ENCODE results near the gene ANXA6.

ANXA6 gene

GRCh38 chr5:151062405-151063141, 95.0 kb downstream of the ANXA6 start:
- TF ChIP-seq, protein P1, sequence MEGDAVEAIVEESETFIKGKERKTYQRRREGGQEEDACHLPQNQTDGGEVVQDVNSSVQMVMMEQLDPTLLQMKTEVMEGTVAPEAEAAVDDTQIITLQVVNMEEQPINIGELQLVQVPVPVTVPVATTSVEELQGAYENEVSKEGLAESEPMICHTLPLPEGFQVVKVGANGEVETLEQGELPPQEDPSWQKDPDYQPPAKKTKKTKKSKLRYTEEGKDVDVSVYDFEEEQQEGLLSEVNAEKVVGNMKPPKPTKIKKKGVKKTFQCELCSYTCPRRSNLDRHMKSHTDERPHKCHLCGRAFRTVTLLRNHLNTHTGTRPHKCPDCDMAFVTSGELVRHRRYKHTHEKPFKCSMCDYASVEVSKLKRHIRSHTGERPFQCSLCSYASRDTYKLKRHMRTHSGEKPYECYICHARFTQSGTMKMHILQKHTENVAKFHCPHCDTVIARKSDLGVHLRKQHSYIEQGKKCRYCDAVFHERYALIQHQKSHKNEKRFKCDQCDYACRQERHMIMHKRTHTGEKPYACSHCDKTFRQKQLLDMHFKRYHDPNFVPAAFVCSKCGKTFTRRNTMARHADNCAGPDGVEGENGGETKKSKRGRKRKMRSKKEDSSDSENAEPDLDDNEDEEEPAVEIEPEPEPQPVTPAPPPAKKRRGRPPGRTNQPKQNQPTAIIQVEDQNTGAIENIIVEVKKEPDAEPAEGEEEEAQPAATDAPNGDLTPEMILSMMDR (IDR thresholded peaks at IDR 0.05; ENCODE audit: insufficient read depth, low read depth, low read length, missing control alignments): no peak
- no peak for DNase-seq (ENCODE audit: low read depth)
- H3K4me3 ChIP-seq (ENCODE audit: low read depth, low read length): no peak overlapping the region

GRCh38 chr5:151060742-151061141, 96.8 kb downstream of the ANXA6 start:
- no peak for DNase-seq (ENCODE audit: low read depth)
- H3K4me3 ChIP-seq (ENCODE audit: low read depth, low read length): no peak overlapping the region
- TF ChIP-seq, protein P1 (IDR thresholded peaks at IDR 0.05; ENCODE audit: insufficient read depth, low read depth, low read length, missing control alignments): no peak

GRCh38 chr5:151058891-151059489, 98.6 kb downstream of the ANXA6 start:
- DNase-seq (ENCODE audit: low read depth): no peak
- peak overlapping the region; percentile 13; the same call in 1 of the 2 replicates for H3K4me3 ChIP-seq (ENCODE audit: low read depth, low read length)
- TF ChIP-seq, protein P1 (IDR thresholded peaks at IDR 0.05; ENCODE audit: insufficient read depth, low read depth, low read length, missing control alignments): no peak

GRCh38 chr5:151058301-151058700, 99.3 kb downstream of the ANXA6 start:
- H3K4me3 ChIP-seq (ENCODE audit: low read depth, low read length): no peak overlapping the region
- TF ChIP-seq, protein P1 (IDR thresholded peaks at IDR 0.05; ENCODE audit: insufficient read depth, low read depth, low read length, missing control alignments): peak; percentile 16
- no peak for DNase-seq (ENCODE audit: low read depth)

DNA sequence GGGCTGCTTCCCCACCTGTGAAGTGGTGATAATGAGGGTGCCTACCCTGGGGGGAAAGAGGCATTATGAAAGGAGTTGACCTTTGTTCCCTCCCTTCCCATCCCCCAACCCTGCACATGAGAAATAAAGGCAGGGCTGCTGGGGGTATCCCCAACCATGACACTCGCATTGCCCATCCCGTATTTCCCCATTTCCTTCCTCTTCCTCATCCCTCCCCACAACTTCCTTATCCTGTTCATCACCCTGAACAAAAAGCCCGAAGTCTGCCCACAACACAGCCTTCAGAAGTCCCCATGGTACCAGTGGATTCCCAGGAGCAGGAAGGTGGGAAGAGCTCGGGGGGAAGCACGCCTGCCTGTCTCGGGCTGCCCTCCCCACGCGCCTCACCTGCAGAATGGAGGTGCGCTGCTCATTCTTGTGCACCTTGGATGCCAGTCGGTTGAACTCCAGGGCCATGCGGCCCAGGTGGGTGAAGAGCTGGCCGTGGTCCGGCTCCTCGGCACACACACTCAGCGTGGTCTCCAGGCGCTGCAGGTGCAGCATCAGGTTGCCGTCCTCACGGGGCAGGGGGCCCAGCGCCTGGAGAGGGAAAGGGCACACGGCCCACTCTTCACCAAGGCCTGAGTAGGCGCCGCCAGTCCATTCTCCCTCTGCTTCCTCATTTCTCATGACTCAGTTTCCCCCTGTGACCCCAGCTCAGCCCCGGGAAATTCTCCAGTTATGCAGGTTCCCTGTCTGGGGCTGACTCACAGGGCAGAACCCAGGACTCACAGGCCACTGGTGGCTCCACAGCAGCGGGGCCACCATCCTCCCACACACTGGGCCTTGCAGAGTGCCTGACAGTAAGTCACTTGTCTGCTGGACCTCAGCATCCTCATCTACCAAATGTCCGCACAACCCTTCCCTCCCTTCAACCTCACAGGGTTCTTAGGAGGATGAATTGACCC, 100.9 kb downstream of the ANXA6 start:
- H3K4me3 ChIP-seq (ENCODE audit: low read depth, low read length): no peak overlapping the region
- TF ChIP-seq, protein P1 (IDR thresholded peaks at IDR 0.05; ENCODE audit: insufficient read depth, low read depth, low read length, missing control alignments): no peak
- no peak for DNase-seq (ENCODE audit: low read depth)

- TF ChIP-seq, protein P1 (IDR thresholded peaks at IDR 0.05; ENCODE audit: insufficient read depth, low read depth, low read length, missing control alignments): no peak
These were observed 102.2 kb downstream of the ANXA6 start for GRCh38 chr5:151055336-151055735.

More at GRCh38 chr5:151055336-151055735, 102.2 kb downstream of the ANXA6 start:
- no peak overlapping the region for H3K4me3 ChIP-seq (ENCODE audit: low read depth, low read length)
- DNase-seq (ENCODE audit: low read depth): no peak

Data from GM12865 (cell line).